Thymus (tissue), 11 donors: ENCODE data around the gene OS9. TPM values are rescaled to one million over a fixed set of nuclear protein-coding genes. Genes with fewer than 3 reads are reported as not detected.
"Not testable (repeated sequence)": the region's sequence is repeated elsewhere in the genome, so short reads cannot be mapped to it uniquely, and the experiment has no call there.

Experiments
- DNase-seq, 9 donors: peaks; one replicate each; pipeline ENCODE4 v3.0.0-alpha.2; 2013; ENCODE audit warnings: low spot score in 9 of 9, low read depth in 6 of 9, missing footprints in 1 of 9
- H3K27ac ChIP-seq, 2 donors: one replicate each; pipeline ENCODE4 v1.5.1; 2013; ENCODE audit warnings: control low read depth in 1 of 2, low read depth in 1 of 2, low read length in 1 of 2, mild to moderate bottlenecking in 1 of 2, moderate library complexity in 1 of 2
- H3K27me3 ChIP-seq, 2 donors: one replicate each; pipeline ENCODE4 v1.5.1; 2013; ENCODE audit warnings: low read length in 1 of 2; ENCODE audit not compliant: control insufficient read depth in 2 of 2, insufficient read depth in 1 of 2
- H3K36me3 ChIP-seq, 2 donors: one replicate each; pipeline ENCODE4 v1.5.1; 2013; ENCODE audit warnings: low read length in 1 of 2, mild to moderate bottlenecking in 1 of 2, moderate library complexity in 1 of 2; ENCODE audit not compliant: control insufficient read depth in 2 of 2, insufficient read depth in 2 of 2
- H3K4me1 ChIP-seq, 2 donors: one replicate each; pipeline ENCODE4 v1.5.1; 2013; ENCODE audit warnings: low read length in 2 of 2; ENCODE audit not compliant: control insufficient read depth in 2 of 2, insufficient read depth in 2 of 2
- H3K4me3 ChIP-seq, 2 donors: one replicate each; pipeline ENCODE4 v1.5.1; 2013; ENCODE audit warnings: low read length in 2 of 2, control low read depth in 1 of 2, mild to moderate bottlenecking in 1 of 2
- H3K9me3 ChIP-seq, 2 donors: one replicate each; pipeline ENCODE4 v1.5.1; 2013; ENCODE audit warnings: low read length in 1 of 2, mild to moderate bottlenecking in 1 of 2; ENCODE audit not compliant: control insufficient read depth in 2 of 2, insufficient read depth in 1 of 2
- WGBS: extraction: QIAGEN DNeasy Blood & Tissue Kit; methylation state at CpG from one replicate; pipeline ENCODE4 v1.1.7; 2013; 5-methylcytosine and 5-hydroxymethylcytosine counted together
- polyA plus RNA-seq: library from polyadenylated mRNA; stranded (reverse); fragments of 200-250 nt; gene quantifications from one replicate; pipeline ENCODE4 v1.2.3, GENCODE V29; 2013
- total RNA-seq: library from RNA; stranded (reverse); fragments of 120-200 nt; gene quantifications from one replicate; pipeline ENCODE4 v1.2.4, GENCODE V29; 2013
- donor health status: healthy.

OS9 gene
- total and polyA plus RNA-seq, 2 donors: 111 to 166 TPM

DNA sequence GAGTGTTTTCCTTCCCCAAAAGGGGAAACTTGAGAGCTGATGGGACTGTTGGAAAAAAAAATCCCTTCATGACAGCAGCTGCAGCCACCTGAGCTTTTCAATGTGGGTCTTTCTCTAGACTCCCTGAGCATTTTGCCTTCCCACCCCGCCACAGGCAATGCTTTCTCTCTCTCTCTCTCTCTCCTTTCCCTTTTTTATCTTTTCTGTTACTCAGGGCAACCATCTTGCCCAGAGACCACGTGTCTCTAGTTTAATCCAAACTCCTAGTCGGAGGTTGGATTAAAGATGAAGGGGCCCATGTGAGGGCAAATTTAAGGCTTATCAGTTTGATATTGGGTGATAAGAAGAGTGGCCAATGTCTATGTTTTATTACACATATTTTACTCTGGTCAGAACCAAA is 35.0 kb upstream of the OS9 start:
- WGBS: 73% methylated on average over 3 of the region's 3 CpGs
- no peak overlapping the region for H3K4me3 ChIP-seq
- no peaks in the 10 kb centered on the region for H3K4me1 ChIP-seq

DNA sequence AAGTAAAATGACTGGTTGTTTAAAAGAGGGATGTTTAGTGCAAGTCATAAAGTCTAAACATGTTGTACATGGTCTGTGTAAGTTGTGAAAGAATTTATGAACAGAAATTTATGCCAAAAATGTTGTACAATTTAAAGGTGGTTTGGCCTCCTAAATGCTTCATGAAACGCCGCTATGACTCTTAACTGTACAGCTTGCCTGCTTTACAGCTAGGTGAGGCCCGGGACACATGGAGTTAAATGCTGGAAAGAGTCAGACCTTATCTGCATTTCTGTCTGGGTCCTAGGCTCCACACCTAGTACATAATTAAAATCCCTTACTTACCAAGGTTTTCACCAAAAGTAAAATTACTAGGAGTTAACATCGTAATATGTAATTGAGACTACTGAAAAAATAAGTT is 32.6 kb upstream of the OS9 start:
- H3K27ac ChIP-seq: no peak overlapping the region
- no peak for DNase-seq
- H3K4me1 ChIP-seq: no peaks in the 10 kb centered on the region
- WGBS: 95% methylated on average over 4 of the region's 4 CpGs
- H3K27me3 ChIP-seq: no peaks in the 10 kb centered on the region
- H3K4me3 ChIP-seq: no peak overlapping the region
- peaks cover 0 to 11% of the 10 kb centered on the region in 2 donors for H3K9me3 ChIP-seq
- H3K36me3 ChIP-seq: no peaks in the 10 kb centered on the region

More for the DNA sequence above, 35.0 kb upstream of the OS9 start:
- DNase-seq: no peak
- H3K27ac ChIP-seq: no peak overlapping the region
- no peaks in the 10 kb centered on the region for H3K36me3 ChIP-seq
- H3K9me3 ChIP-seq: peaks cover 2 to 10% of the 10 kb centered on the region in 2 donors
- no peaks in the 10 kb centered on the region for H3K27me3 ChIP-seq

DNA sequence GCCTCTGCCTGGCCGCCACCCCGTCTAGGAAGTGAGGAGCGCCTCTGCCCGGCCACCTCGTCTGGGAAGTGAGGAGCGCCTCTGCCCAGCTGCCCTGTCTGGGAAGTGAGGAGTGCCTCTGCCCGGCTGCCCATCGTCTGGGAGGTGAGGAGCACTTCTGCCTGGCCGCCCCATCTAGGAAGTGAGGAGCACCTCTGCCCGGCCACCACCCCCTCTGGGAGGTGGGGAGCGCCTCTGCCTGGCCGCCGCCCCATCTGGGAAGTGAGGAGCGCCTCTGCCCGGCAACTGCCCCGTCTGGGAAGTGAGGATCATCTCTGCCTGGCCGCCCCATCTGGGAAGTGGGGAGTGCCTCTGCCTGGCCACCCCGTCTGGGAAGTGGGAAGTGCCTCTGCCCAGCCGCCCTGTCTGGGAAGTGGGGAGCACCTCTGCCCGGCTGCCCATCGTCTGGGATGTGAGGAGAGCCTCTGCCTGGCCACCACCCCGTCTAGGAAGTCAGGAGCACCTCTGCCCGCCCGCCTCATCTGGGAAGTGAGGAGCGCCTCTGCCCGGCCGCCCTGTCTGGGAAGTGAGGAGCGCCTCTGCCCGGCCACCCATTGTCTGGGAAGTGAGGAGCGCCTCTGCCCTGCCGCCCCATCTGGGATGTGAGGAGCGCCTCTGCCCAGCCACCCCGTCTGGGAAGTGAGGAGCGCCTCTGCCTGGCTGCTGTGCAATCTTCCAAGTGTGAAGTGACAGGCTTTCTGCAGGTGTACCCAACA is 28.7 kb upstream of the OS9 start:
- H3K4me1 ChIP-seq: not testable (repeated sequence)

DNA sequence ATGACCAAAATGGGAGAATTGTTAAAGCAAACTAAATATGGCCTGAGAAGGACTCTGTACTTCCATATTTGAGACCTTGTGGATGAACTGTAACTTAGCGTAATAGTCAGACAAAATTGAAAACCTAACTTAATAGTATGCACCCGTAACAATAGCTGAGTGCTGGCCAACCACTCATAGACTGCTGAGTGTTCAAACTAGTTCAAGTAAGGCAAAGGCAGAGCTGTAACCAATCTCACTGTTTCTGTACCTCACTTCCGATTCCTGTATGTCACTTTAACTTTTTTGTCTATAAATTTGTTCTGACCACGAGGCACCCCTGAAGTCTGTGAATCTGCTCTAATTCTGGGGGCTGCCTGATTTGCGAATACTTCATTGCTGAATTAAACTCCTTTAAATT is 27.0 kb upstream of the OS9 start:
- 91% methylated on average over 5 of the region's 5 CpGs for WGBS
- H3K4me1 ChIP-seq: no peaks in the 10 kb centered on the region
- no peak overlapping the region for H3K27ac ChIP-seq

More for the DNA sequence above, 28.7 kb upstream of the OS9 start:
- DNase-seq, H3K27ac ChIP-seq, H3K36me3 ChIP-seq, H3K4me3 ChIP-seq, H3K27me3 ChIP-seq: not testable (repeated sequence)
- 92% methylated on average over 34 of the region's 34 CpGs for WGBS
- H3K9me3 ChIP-seq: peaks cover 0 to 11% of the 10 kb centered on the region in 2 donors

DNA sequence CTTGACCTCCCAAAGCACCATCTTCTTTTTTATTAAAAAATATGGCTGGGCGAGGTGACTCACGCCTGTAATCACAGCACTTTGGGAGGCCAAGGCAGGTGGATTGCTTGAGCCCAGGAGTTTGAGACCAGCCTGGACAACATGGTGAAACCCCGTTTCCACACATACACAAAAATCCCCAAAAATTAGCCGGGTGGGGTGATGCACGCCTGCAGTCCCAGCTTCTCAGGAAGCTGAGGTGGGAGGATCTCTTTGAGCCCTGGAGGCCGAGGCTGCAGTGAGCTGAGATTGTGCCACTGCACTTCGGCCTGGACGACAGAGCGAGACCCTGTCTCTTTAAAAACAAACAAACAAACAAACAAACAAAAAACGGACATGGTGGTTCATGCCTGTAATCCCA is 24.2 kb upstream of the OS9 start:
- H3K4me3 ChIP-seq, H3K4me1 ChIP-seq, H3K36me3 ChIP-seq, H3K27me3 ChIP-seq, H3K27ac ChIP-seq, DNase-seq, H3K9me3 ChIP-seq: not testable (repeated sequence)
- 95% methylated on average over 10 of the region's 10 CpGs for WGBS

More for the DNA sequence above, 27.0 kb upstream of the OS9 start:
- Histone ChIP-seq H3K4me3 (no peak overlapping the region), H3K36me3 (no peaks in the 10 kb centered on the region), H3K9me3 (peaks cover 0 to 11% of the 10 kb centered on the region in 2 donors), H3K27me3 (peaks cover 0 to 2% of the 10 kb centered on the region in 2 donors)
- no peak for DNase-seq

DNA sequence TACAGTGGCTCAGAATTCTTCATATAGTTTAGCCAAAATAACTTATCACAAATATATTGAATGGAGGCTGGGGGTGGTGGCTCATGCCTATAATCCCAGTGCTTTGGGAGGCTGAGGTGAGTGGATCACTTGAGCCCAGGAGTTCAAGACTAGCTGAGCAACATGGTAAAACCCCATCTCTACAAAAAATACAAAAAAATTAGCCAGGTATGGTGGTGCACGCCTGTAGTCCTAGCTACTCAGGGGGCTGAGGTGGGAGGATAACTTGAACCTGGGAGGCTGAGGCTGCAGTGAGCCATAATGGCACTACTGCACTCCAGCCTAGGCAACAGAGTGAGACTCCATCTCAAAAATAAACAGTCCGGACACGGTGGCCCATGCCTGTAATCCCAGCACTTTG is 22.1 kb upstream of the OS9 start:
- not testable (repeated sequence) for H3K4me1 ChIP-seq, DNase-seq, H3K4me3 ChIP-seq, H3K27me3 ChIP-seq, H3K36me3 ChIP-seq, H3K9me3 ChIP-seq, H3K27ac ChIP-seq
- 96% methylated on average over 3 of the region's 3 CpGs for WGBS

DNA sequence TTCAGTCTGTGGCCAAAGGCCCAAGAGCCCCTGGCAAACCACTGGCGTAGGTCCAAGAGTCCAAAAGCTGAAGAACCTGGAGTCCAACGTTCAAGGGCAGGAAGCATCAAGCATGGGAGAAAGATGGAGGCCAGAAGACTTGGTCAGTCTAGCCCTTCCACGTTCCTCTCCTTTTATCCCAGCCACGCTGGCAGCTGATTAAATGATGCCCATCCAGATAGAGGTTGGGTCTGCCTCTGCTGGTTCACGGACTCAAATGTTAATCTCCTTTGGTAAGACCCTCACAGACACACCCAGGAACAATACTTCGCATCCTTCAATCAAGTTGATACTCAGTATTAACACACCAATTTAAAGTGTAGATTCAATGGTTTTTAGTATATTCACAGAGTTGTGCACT is 21.1 kb upstream of the OS9 start:
- Histone ChIP-seq H3K4me1 (no peaks in the 10 kb centered on the region), H3K36me3 (no peaks in the 10 kb centered on the region), H3K4me3 (no peak overlapping the region), H3K27me3 (peaks cover 0 to 2% of the 10 kb centered on the region in 2 donors), H3K27ac (no peak overlapping the region), H3K9me3 (no peaks in the 10 kb centered on the region)
- DNase-seq: no peak
- WGBS: 91% methylated on average over 6 of the region's 6 CpGs

DNA sequence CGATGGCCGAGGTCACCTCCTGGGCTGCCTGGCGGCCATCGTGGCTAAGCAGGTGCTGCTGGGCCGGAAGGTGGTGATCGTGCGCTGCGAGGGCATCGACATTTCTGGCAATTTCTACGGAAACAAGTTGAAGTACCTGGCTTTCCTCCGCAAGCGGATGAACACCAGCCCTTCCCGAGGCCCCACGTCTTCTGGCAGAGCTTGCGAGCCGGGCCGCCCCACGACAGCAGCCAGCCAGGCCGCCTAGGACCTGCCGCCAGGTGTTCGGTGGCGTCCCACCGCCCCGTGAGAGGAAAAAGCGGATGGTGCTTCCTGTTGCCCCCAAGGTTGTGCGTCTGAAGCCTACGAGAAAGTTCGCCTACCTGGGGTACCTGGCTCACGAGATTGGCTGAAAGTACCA is 19.2 kb upstream of the OS9 start:
- no peaks in the 10 kb centered on the region for H3K9me3 ChIP-seq
- no peak overlapping the region for H3K27ac ChIP-seq
- no peak overlapping the region for H3K4me3 ChIP-seq
- H3K36me3 ChIP-seq: no peaks in the 10 kb centered on the region
- no peak for DNase-seq
- 95% methylated on average over 29 of the region's 29 CpGs for WGBS
- H3K27me3 ChIP-seq: no peaks in the 10 kb centered on the region
- no peaks in the 10 kb centered on the region for H3K4me1 ChIP-seq

DNA sequence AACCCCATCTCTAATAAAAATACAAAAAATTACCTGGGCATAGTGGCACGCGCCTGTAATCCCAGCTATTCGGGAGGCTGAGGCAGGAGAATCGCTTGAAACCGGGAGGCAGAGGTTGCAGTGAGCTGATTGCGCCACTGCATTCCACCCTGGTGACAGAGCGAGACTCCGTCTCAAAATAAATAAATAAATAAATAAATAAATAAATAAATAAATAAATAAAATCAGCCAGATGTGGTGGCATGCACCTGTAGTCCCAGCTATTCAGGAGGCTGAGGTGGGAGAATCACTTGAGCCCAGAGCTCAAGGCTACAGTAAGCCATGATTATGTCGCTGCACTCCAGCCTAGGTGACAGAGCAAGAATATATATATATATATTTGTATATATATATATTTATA is 16.0 kb upstream of the OS9 start:
- not testable (repeated sequence) for H3K4me1 ChIP-seq, DNase-seq, H3K9me3 ChIP-seq, H3K27me3 ChIP-seq, H3K4me3 ChIP-seq, H3K27ac ChIP-seq, H3K36me3 ChIP-seq
- WGBS: 94% methylated on average over 9 of the region's 9 CpGs
